GM12878 (cell line): Measurements from ENCODE around the gene SNAP91. TPM values are rescaled to one million over a fixed set of nuclear protein-coding genes. Genes with fewer than 3 reads are reported as not detected.

Experiments
- ATAC-seq: fragments of 200-7000 bp; cut with Tn5 transposase; 3 replicates; pipeline ENCODE4 v1.9.1; 2020; ENCODE audit warnings: mild to moderate bottlenecking, moderate library complexity
- BruUV-seq: library from RNA; stranded (reverse); fragments of 400-500 nt; replicated peaks from 2 replicates; lab custom pipeline; 2021; lab: Mats Ljungman, UMichigan
- CTCF ChIA-PET: fragments of 300-600 bp; sonication (Branson Sonifier 250); formaldehyde crosslinking; extraction: SDS; loops from one replicate; lab custom pipeline; 2021; ENCODE audit warnings: inconsistent platforms; lab: Yijun Ruan, JAX
- POLR2A ChIA-PET: fragments of 350-600 bp; formaldehyde crosslinking; extraction: SDS; loops from one replicate; lab custom pipeline; 2021; ENCODE audit warnings: inconsistent platforms; lab: Charles Lee
- RAD21 ChIA-PET: fragments of 300-600 bp; sonication (Branson Sonifier 250); formaldehyde crosslinking; loops from one replicate; lab custom pipeline; 2023; ENCODE audit warnings: antibody characterized with exemption; ENCODE audit not compliant: unreplicated experiment; lab: Charles Lee
- SMC1A ChIA-PET: fragments of 300-600 bp; sonication (Branson Sonifier 250); formaldehyde crosslinking; loops from one replicate; lab custom pipeline; 2023; ENCODE audit not compliant: unreplicated experiment, uncharacterized antibody; lab: Charles Lee
- DNase-seq: peaks from one replicate; pipeline ENCODE4 v3.0.0-alpha.2; 2011; ENCODE audit warnings: low read depth, low spot score
- FAIRE-seq: peaks from 3 replicates; lab custom pipeline; 2011; peaks lifted over from hg19 to GRCh38; lab: Jason Lieb, UNC
- H2AFZ ChIP-seq: 2 replicates; pipeline ENCODE4 v1.6.0; 2011; ENCODE audit warnings: low read depth, low read length, control low read depth; ENCODE audit not compliant: control insufficient read depth
- H3K27ac ChIP-seq: 2 replicates; pipeline ENCODE4 v1.5.1; 2011; ENCODE audit warnings: control low read depth; ENCODE audit not compliant: control insufficient read depth, insufficient read depth
- H3K27me3 ChIP-seq, 2 experiments: replicated peaks in 1 of 2; 2 replicates each; pipeline versions ENCODE4 v1.6.0 to v1.6.1; 2011; ENCODE audit warnings: low read length in 1 of 2; ENCODE audit not compliant: control insufficient read depth in 2 of 2, insufficient read depth in 2 of 2
- H3K36me3 ChIP-seq, 2 experiments: 2 replicates each; pipeline ENCODE4 v1.5.1; 2011; ENCODE audit warnings: low read length in 1 of 2; ENCODE audit not compliant: control insufficient read depth in 2 of 2, insufficient read depth in 2 of 2
- H3K4me1 ChIP-seq: 2 replicates; pipeline ENCODE4 v1.6.1; 2011; ENCODE audit warnings: mild to moderate bottlenecking, low read length, moderate library complexity, mixed read lengths; ENCODE audit not compliant: control insufficient read depth, insufficient read depth
- H3K4me2 ChIP-seq: 2 replicates; pipeline ENCODE4 v1.6.0; 2011; ENCODE audit warnings: control low read depth; ENCODE audit not compliant: control insufficient read depth, insufficient read depth
- H3K4me3 ChIP-seq: fragments of 200-600 bp; sonication (generic); 2 replicates; pipeline ENCODE4 v1.5.1; 2016
- H3K79me2 ChIP-seq: 2 replicates; pipeline ENCODE4 v1.6.0; 2011; ENCODE audit warnings: low read length; ENCODE audit not compliant: control insufficient read depth, insufficient read depth
- H3K9ac ChIP-seq: 2 replicates; pipeline ENCODE4 v1.8.0; 2011; ENCODE audit warnings: low read length, control low read depth, mixed read lengths; ENCODE audit not compliant: control insufficient read depth, insufficient read depth
- H3K9me3 ChIP-seq: replicated peaks from 3 replicates; pipeline ENCODE4 v1.5.1; 2011; ENCODE audit warnings: mild to moderate bottlenecking, low read length; ENCODE audit not compliant: control insufficient read depth, insufficient read depth
- H4K20me1 ChIP-seq: 2 replicates; pipeline ENCODE4 v1.6.0; 2011; ENCODE audit not compliant: control insufficient read depth, insufficient read depth
- CEBPB ChIP-seq, 2 experiments: fragments of 150-350 bp in 1 of 2; IDR thresholded peaks; 2 replicates each; pipeline ENCODE4 v1.6.1; 2012 to 2014; ENCODE audit warnings: low read depth in 2 of 2, low read length in 2 of 2, borderline replicate concordance in 1 of 2, inconsistent platforms in 1 of 2
- EP300 ChIP-seq, 2 experiments: fragments of 150-350 bp in 1 of 2; IDR thresholded peaks; 2 replicates each; pipeline ENCODE4 v1.6.1; 2011 to 2012; ENCODE audit warnings: low read depth in 2 of 2, low read length in 2 of 2, borderline replicate concordance in 1 of 2, improper control_type of control experiment in 1 of 2, inconsistent platforms in 1 of 2; ENCODE audit not compliant: control insufficient read depth in 1 of 2
- HDAC2 ChIP-seq: fragments of 200-600 bp; sonication (generic); IDR thresholded peaks from 2 replicates; pipeline ENCODE4 v1.6.1; 2017
- KAT2A ChIP-seq: conservative IDR thresholded peaks from 2 replicates; pipeline ENCODE4 v1.6.1; 2011; ENCODE audit warnings: low read depth, low read length; ENCODE audit not compliant: control insufficient read depth
- SIX5 ChIP-seq: IDR thresholded peaks from 2 replicates; pipeline ENCODE4 v1.6.1; 2011; ENCODE audit warnings: mild to moderate bottlenecking, low read depth, low read length, moderate library complexity; ENCODE audit not compliant: severe bottlenecking
- SMAD5 ChIP-seq: IDR thresholded peaks from 2 replicates; pipeline ENCODE4 v1.6.1; 2016; ENCODE audit warnings: antibody characterized with exemption, low read depth
- in situ Hi-C: fragments of 300-500 bp; cut with MboI; formaldehyde crosslinking; loops from 9 replicates; pipeline ENCODE4 v1.14.3; 2018; ENCODE audit warnings: mixed read lengths
- intact Hi-C: fragments of 100-400 bp; cut with micrococcal nuclease; formaldehyde crosslinking; loops from one replicate; pipeline ENCODE4 v1.14.2; 2022; ENCODE audit not compliant: unreplicated experiment
- polyA plus RNA-seq, 11 experiments: library from polyadenylated mRNA; depleted of rRNA in 4 of 11; unstranded in 6 of 11; stranded (reverse) in 5 of 11; fragments of >200 nt; fragmentation: Nextera tagmentation in 4 of 11; fragmentation: Illumina TruSeq in 1 of 11; extraction: Ambion mirVana in 4 of 11; extraction: Trizol in 1 of 11; gene quantifications; 1 replicate in 1 of 11; 2 replicates in 10 of 11; pipeline versions ENCODE4 v1.2.1 to v1.2.3, GENCODE V29; 2011 to 2016; ENCODE audit warnings: inconsistent platforms in 2 of 11, missing spikeins in 2 of 11, low read depth in 1 of 11
- total RNA-seq, 4 experiments: library from RNA; depleted of rRNA in 3 of 4; stranded (reverse); fragments of >200 nt in 3 of 4; fragmentation: Illumina TruSeq in 1 of 4; extraction: Trizol in 1 of 4; gene quantifications; 2 replicates each; pipeline versions ENCODE4 v1.2.1 to v1.2.3, GENCODE V29; 2013 to 2021
- TF ChIP-seq, protein P1 (sequence below): fragments of 450-650 bp; IDR thresholded peaks from 2 replicates; pipeline ENCODE4 v1.6.1; 2017; ENCODE audit warnings: mild to moderate bottlenecking, moderate library complexity
- TF ChIP-seq, protein P2 (sequence below), 3 experiments: IDR thresholded peaks in 2 of 3; conservative IDR thresholded peaks in 1 of 3; 2 replicates each; pipeline ENCODE4 v1.5.1; 2011; ENCODE audit warnings: low read depth in 3 of 3, low read length in 3 of 3, mild to moderate bottlenecking in 3 of 3, control low read depth in 2 of 3, moderate library complexity in 2 of 3, inconsistent platforms in 1 of 3, mixed read lengths in 1 of 3; ENCODE audit not compliant: control insufficient read depth in 2 of 3, insufficient read depth in 1 of 3; ENCODE audit errors: extremely low read depth in 1 of 3
- TF ChIP-seq, protein P3 (sequence below): IDR thresholded peaks from 2 replicates; pipeline ENCODE4 v1.6.1; 2011; ENCODE audit warnings: low read depth, low read length, improper control_type of control experiment, borderline replicate concordance
- TF ChIP-seq, protein P4 (sequence below): fragments of 450-650 bp; IDR thresholded peaks from 2 replicates; pipeline ENCODE4 v1.6.1; 2017; ENCODE audit warnings: borderline replicate concordance

The SNAP91 gene
- total and polyA plus RNA-seq, 10 of the 15 experiments (the other 5 are each of a cell fraction or from before 2014, with no cell fraction given) = 0.01 to 0.49 (median 0.12) TPM; not detected in 2

DNA sequence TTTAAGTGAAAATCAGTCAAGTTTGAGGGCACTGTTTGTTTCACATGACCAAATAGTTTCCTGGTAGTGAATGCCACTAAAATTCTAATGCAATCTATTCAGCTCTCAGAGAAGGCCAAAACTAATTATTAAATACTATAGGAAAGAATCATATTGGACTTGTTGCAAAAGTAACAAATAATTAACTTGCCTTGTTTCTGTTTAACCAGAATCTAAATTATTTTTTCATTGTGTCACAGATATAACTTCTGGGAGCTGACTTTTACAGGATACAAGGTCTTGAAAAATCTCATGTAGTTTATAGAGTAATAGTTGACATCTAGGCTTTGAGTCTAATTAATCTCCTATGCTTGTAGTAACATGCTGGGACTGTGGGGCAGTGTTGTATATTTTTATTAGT lies 152.0 kb downstream of the SNAP91 start:
- H3K9me3 ChIP-seq = no peaks in the 10 kb centered on the region
- ATAC-seq (no peak), DNase-seq (no peak), FAIRE-seq (no peak)
- ChIA-PET RAD21 (no interaction called here), POLR2A (no interaction called here), CTCF (interaction anchor here (1.2 kb wide), 1 partner anchor 25 kb away, joined by 3 read pairs; no protein-coding TSS in a partner anchor), SMC1A (interaction anchor here (0.6 kb wide), 1 partner anchor 146 kb away, joined by 3 read pairs; no protein-coding TSS in a partner anchor)
- no peak overlapping the region for H3K4me2 ChIP-seq
- H3K27me3 ChIP-seq = no peaks in the 10 kb centered on the region
- in situ Hi-C loops (no loop called here), intact Hi-C loops (no loop called here)
- H3K9ac ChIP-seq = no peak overlapping the region
- no peak overlapping the region for H3K4me3 ChIP-seq
- no TSS peak for BruUV-seq
- H3K36me3 ChIP-seq = no peaks in the 10 kb centered on the region
- H4K20me1 ChIP-seq = no peaks in the 10 kb centered on the region
- H2AFZ ChIP-seq = no peak overlapping the region
- H3K4me1 ChIP-seq = no peaks in the 10 kb centered on the region
- H3K79me2 ChIP-seq = no peaks in the 10 kb centered on the region
- no peak overlapping the region for H3K27ac ChIP-seq
- TF ChIP-seq, protein P1, sequence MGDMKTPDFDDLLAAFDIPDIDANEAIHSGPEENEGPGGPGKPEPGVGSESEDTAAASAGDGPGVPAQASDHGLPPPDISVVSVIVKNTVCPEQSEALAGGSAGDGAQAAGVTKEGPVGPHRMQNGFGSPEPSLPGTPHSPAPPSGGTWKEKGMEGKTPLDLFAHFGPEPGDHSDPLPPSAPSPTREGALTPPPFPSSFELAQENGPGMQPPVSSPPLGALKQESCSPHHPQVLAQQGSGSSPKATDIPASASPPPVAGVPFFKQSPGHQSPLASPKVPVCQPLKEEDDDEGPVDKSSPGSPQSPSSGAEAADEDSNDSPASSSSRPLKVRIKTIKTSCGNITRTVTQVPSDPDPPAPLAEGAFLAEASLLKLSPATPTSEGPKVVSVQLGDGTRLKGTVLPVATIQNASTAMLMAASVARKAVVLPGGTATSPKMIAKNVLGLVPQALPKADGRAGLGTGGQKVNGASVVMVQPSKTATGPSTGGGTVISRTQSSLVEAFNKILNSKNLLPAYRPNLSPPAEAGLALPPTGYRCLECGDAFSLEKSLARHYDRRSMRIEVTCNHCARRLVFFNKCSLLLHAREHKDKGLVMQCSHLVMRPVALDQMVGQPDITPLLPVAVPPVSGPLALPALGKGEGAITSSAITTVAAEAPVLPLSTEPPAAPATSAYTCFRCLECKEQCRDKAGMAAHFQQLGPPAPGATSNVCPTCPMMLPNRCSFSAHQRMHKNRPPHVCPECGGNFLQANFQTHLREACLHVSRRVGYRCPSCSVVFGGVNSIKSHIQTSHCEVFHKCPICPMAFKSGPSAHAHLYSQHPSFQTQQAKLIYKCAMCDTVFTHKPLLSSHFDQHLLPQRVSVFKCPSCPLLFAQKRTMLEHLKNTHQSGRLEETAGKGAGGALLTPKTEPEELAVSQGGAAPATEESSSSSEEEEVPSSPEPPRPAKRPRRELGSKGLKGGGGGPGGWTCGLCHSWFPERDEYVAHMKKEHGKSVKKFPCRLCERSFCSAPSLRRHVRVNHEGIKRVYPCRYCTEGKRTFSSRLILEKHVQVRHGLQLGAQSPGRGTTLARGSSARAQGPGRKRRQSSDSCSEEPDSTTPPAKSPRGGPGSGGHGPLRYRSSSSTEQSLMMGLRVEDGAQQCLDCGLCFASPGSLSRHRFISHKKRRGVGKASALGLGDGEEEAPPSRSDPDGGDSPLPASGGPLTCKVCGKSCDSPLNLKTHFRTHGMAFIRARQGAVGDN = no peak
- TF ChIP-seq SIX5 (no peak), CEBPB (IDR thresholded peaks at IDR 0.05; ENCODE audit: borderline replicate concordance in 1 of 2, low read depth in 2 of 2, low read length in 2 of 2) (no peak), KAT2A (no peak), EP300 (IDR thresholded peaks at IDR 0.05; ENCODE audit: borderline replicate concordance in 1 of 2, control insufficient read depth in 1 of 2, low read depth in 2 of 2, low read length in 2 of 2) (no peak), SMAD5 (no peak), HDAC2 (no peak)
- TF ChIP-seq, protein P2, sequence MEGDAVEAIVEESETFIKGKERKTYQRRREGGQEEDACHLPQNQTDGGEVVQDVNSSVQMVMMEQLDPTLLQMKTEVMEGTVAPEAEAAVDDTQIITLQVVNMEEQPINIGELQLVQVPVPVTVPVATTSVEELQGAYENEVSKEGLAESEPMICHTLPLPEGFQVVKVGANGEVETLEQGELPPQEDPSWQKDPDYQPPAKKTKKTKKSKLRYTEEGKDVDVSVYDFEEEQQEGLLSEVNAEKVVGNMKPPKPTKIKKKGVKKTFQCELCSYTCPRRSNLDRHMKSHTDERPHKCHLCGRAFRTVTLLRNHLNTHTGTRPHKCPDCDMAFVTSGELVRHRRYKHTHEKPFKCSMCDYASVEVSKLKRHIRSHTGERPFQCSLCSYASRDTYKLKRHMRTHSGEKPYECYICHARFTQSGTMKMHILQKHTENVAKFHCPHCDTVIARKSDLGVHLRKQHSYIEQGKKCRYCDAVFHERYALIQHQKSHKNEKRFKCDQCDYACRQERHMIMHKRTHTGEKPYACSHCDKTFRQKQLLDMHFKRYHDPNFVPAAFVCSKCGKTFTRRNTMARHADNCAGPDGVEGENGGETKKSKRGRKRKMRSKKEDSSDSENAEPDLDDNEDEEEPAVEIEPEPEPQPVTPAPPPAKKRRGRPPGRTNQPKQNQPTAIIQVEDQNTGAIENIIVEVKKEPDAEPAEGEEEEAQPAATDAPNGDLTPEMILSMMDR (IDR thresholded peaks at IDR 0.05 in 2 of 3, conservative IDR thresholded peaks at IDR 0.05 in 1 of 3; ENCODE audit: control insufficient read depth in 2 of 3, extremely low read depth in 1 of 3, insufficient read depth in 1 of 3, low read depth in 3 of 3, low read length in 3 of 3) = no peak
- TF ChIP-seq, protein P3, sequence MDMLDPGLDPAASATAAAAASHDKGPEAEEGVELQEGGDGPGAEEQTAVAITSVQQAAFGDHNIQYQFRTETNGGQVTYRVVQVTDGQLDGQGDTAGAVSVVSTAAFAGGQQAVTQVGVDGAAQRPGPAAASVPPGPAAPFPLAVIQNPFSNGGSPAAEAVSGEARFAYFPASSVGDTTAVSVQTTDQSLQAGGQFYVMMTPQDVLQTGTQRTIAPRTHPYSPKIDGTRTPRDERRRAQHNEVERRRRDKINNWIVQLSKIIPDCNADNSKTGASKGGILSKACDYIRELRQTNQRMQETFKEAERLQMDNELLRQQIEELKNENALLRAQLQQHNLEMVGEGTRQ = no peak
- TF ChIP-seq, protein P4, sequence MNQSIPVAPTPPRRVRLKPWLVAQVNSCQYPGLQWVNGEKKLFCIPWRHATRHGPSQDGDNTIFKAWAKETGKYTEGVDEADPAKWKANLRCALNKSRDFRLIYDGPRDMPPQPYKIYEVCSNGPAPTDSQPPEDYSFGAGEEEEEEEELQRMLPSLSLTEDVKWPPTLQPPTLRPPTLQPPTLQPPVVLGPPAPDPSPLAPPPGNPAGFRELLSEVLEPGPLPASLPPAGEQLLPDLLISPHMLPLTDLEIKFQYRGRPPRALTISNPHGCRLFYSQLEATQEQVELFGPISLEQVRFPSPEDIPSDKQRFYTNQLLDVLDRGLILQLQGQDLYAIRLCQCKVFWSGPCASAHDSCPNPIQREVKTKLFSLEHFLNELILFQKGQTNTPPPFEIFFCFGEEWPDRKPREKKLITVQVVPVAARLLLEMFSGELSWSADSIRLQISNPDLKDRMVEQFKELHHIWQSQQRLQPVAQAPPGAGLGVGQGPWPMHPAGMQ = no peak
